OCI-LY7 (cell line): ENCODE results near the gene GCKR. TPM values are rescaled to one million over a fixed set of nuclear protein-coding genes. Genes with fewer than 3 reads are reported as not detected.

Source experiments
- BruUV-seq: library from RNA; stranded (reverse); fragments of 400-500 nt; replicated peaks from 2 replicates; lab custom pipeline; 2021; lab: Mats Ljungman, UMichigan
- CTCF ChIA-PET: fragments of 300-600 bp; sonication (Branson Sonifier 250); formaldehyde crosslinking; loops from one replicate; lab custom pipeline; 2022; ENCODE audit warnings: antibody characterized with exemption; ENCODE audit not compliant: unreplicated experiment; lab: Charles Lee
- POLR2A ChIA-PET: fragments of 300-600 bp; sonication (Branson Sonifier 250); formaldehyde crosslinking; loops from one replicate; lab custom pipeline; 2022; ENCODE audit warnings: antibody characterized with exemption; lab: Charles Lee
- DNase-seq: peaks from one replicate; pipeline ENCODE4 v3.0.0-alpha.2; 2015; ENCODE audit warnings: low spot score
- H2AFZ ChIP-seq: fragments of 200-600 bp; sonication (generic), shearing (Covaris generic); 2 replicates; pipeline ENCODE4 v1.6.1; 2014; ENCODE audit warnings: mild to moderate bottlenecking, antibody characterized with exemption, low read length, moderate library complexity
- H3K27ac ChIP-seq: fragments of 200-600 bp; sonication (generic); 2 replicates; pipeline ENCODE4 v1.5.1; 2014; ENCODE audit warnings: mixed run types, low read depth, mild to moderate bottlenecking, moderate library complexity, low read length, inconsistent platforms; ENCODE audit not compliant: poor library complexity, severe bottlenecking
- H3K36me3 ChIP-seq: fragments of 200-600 bp; sonication (generic); 2 replicates; pipeline ENCODE4 v1.6.1; 2014; ENCODE audit warnings: mild to moderate bottlenecking, antibody characterized with exemption, low read length, moderate library complexity, mixed read lengths; ENCODE audit not compliant: insufficient read depth
- H3K4me1 ChIP-seq: fragments of 200-600 bp; sonication (generic); 2 replicates; pipeline ENCODE4 v1.5.1; 2014; ENCODE audit warnings: mild to moderate bottlenecking, low read length; ENCODE audit not compliant: insufficient read depth, poor library complexity, severe bottlenecking
- H3K4me2 ChIP-seq: fragments of 200-600 bp; sonication (generic); 2 replicates; pipeline ENCODE4 v1.6.1; 2014; ENCODE audit warnings: mild to moderate bottlenecking, low read length
- H3K4me3 ChIP-seq: fragments of 200-600 bp; sonication (generic); 2 replicates; pipeline ENCODE4 v1.5.1; 2014; ENCODE audit warnings: mild to moderate bottlenecking, low read depth, low read length; ENCODE audit not compliant: poor library complexity, severe bottlenecking
- H3K79me2 ChIP-seq: fragments of 200-600 bp; sonication (generic); 2 replicates; pipeline ENCODE4 v1.6.1; 2016; ENCODE audit warnings: low read depth, mild to moderate bottlenecking, low read length, moderate library complexity, mixed read lengths; ENCODE audit not compliant: insufficient read depth
- H3K9me2 ChIP-seq: fragments of 200-600 bp; sonication (generic); 2 replicates; pipeline ENCODE4 v1.6.1; 2016; ENCODE audit warnings: mild to moderate bottlenecking, low read length, mixed read lengths; ENCODE audit not compliant: insufficient read depth
- H3K9me3 ChIP-seq: fragments of 200-600 bp; sonication (generic); 2 replicates; pipeline ENCODE4 v1.6.1; 2014; ENCODE audit warnings: mild to moderate bottlenecking, mixed run types, low read length, mixed read lengths
- H4K20me1 ChIP-seq: fragments of 200-600 bp; sonication (generic); 2 replicates; pipeline ENCODE4 v1.6.1; 2014; ENCODE audit warnings: mild to moderate bottlenecking, antibody characterized with exemption, low read length, moderate library complexity, mixed read lengths; ENCODE audit not compliant: insufficient read depth
- CTCF ChIP-seq: fragments of 200-600 bp; sonication (generic); conservative IDR thresholded peaks from 2 replicates; pipeline ENCODE4 v1.5.1; 2014; ENCODE audit warnings: mild to moderate bottlenecking, antibody characterized with exemption, low read length, moderate library complexity, mixed read lengths
- EZH2phosphoT487 ChIP-seq: fragments of 200-600 bp; sonication (generic); IDR thresholded peaks from 2 replicates; pipeline ENCODE4 v1.6.1; 2018; ENCODE audit warnings: low read depth, borderline replicate concordance, mild to moderate bottlenecking, mixed run types, antibody characterized with exemption, low read length, moderate library complexity, mixed read lengths
- intact Hi-C: fragments of 100-400 bp; cut with micrococcal nuclease; formaldehyde crosslinking; loops from one replicate; pipeline ENCODE4 v1.10.0; 2022; ENCODE audit not compliant: unreplicated experiment
- total RNA-seq, 2 experiments: library from RNA; depleted of rRNA in 1 of 2; stranded (reverse); fragments of >200 nt in 1 of 2; shearing (Covaris generic) in 1 of 2; gene quantifications; 2 replicates each; pipeline ENCODE4 v1.2.3, GENCODE V29; 2014 to 2022

GCKR gene
- total RNA-seq, 2 experiments from 2014 or later = not detected

GRCh38 chr2:27464443-27464842 lies 32.2 kb upstream of the GCKR start:
- CTCF ChIA-PET = no interaction called here
- no TSS peak for BruUV-seq
- H3K4me2 ChIP-seq = no peak overlapping the region

GRCh38 chr2:27471961-27472360 lies 24.7 kb upstream of the GCKR start:
- no peak for DNase-seq
- no peaks in the 10 kb centered on the region for H3K79me2 ChIP-seq

More at GRCh38 chr2:27464443-27464842, 32.2 kb upstream of the GCKR start:
- H4K20me1 ChIP-seq = no peaks in the 10 kb centered on the region
- H3K9me3 ChIP-seq = no peaks in the 10 kb centered on the region
- H3K4me3 ChIP-seq = no peak overlapping the region
- no peaks in the 10 kb centered on the region for H3K36me3 ChIP-seq
- no peaks in the 10 kb centered on the region for H3K9me2 ChIP-seq
- no peak overlapping the region for H3K27ac ChIP-seq
- DNase-seq = no peak
- H3K4me1 ChIP-seq = no peaks in the 10 kb centered on the region
- POLR2A ChIA-PET = no interaction called here
- intact Hi-C loops = no loop called here
- TF ChIP-seq CTCF (no peak), EZH2phosphoT487 (no peak)
- no peaks in the 10 kb centered on the region for H3K79me2 ChIP-seq
- H2AFZ ChIP-seq = no peak overlapping the region

More at GRCh38 chr2:27471961-27472360, 24.7 kb upstream of the GCKR start:
- Histone ChIP-seq H4K20me1 (no peaks in the 10 kb centered on the region), H3K9me2 (no peaks in the 10 kb centered on the region), H3K36me3 (peaks cover 8% of the 10 kb centered on the region; the same call in 1 of the 2 replicates), H3K27ac (no peak overlapping the region), H3K4me2 (no peak overlapping the region), H2AFZ (no peak overlapping the region), H3K4me1 (no peaks in the 10 kb centered on the region), H3K9me3 (no peaks in the 10 kb centered on the region), H3K4me3 (no peak overlapping the region)
- CTCF ChIA-PET = no interaction called here
- intact Hi-C loops = no loop called here
- BruUV-seq = no TSS peak
- TF ChIP-seq CTCF (no peak), EZH2phosphoT487 (no peak)
- POLR2A ChIA-PET = interaction anchor here (0.6 kb wide), 2 partner anchors 27 to 1501 kb away, joined by 3 read pairs; no protein-coding TSS in a partner anchor
